ENCODE results near the gene ATP1B3.

ATP1B3 gene

GRCh38 chr3:141851411-141851810 is 25.0 kb upstream of the ATP1B3 start:
- Histone ChIP-seq H3K27me3 (ENCODE audit: insufficient read depth, insufficient read length) (no peaks in the 10 kb centered on the region), H3K4me1 (ENCODE audit: insufficient read depth, insufficient read length) (peaks cover 2% of the 10 kb centered on the region), H3K9me3 (ENCODE audit: insufficient read depth, low read length) (no peaks in the 10 kb centered on the region), H3K4me3 (ENCODE audit: insufficient read length, low read depth) (no peak overlapping the region), H3K9ac (ENCODE audit: insufficient read length, low read depth) (no peak overlapping the region), H3K36me3 (ENCODE audit: insufficient read depth, insufficient read length, low read length) (no peaks in the 10 kb centered on the region)
- no peak for DNase-seq (ENCODE audit: low read depth, low spot score)
- TF ChIP-seq ZNF274 (IDR thresholded peaks at IDR 0.05; ENCODE audit: low read depth, low read length) (no peak), SUZ12 (IDR thresholded peaks at IDR 0.05; ENCODE audit: extremely low read depth, insufficient read depth, insufficient read length) (no peak), YY1 (IDR thresholded peaks at IDR 0.05; ENCODE audit: insufficient read depth, insufficient read length) (no peak)

- no peak overlapping the region for H3K9ac ChIP-seq (ENCODE audit: insufficient read length, low read depth)
- H3K4me1 ChIP-seq (ENCODE audit: insufficient read depth, insufficient read length): peaks cover 2% of the 10 kb centered on the region
- no peak for TF ChIP-seq SUZ12 (IDR thresholded peaks at IDR 0.05; ENCODE audit: extremely low read depth, insufficient read depth, insufficient read length)
- no peak for TF ChIP-seq ZNF274 (IDR thresholded peaks at IDR 0.05; ENCODE audit: low read depth, low read length)
- TF ChIP-seq YY1 (IDR thresholded peaks at IDR 0.05; ENCODE audit: insufficient read depth, insufficient read length): no peak
- no peak for DNase-seq (ENCODE audit: low read depth, low spot score)
- H3K27me3 ChIP-seq (ENCODE audit: insufficient read depth, insufficient read length): no peaks in the 10 kb centered on the region
- H3K36me3 ChIP-seq (ENCODE audit: insufficient read depth, insufficient read length, low read length): no peaks in the 10 kb centered on the region
- H3K9me3 ChIP-seq (ENCODE audit: insufficient read depth, low read length): no peaks in the 10 kb centered on the region
- no peak overlapping the region for H3K4me3 ChIP-seq (ENCODE audit: insufficient read length, low read depth)
Observed at GRCh38 chr3:141853081-141853601, 23.3 kb upstream of the ATP1B3 start.

GRCh38 chr3:141853629-141854168 is 22.7 kb upstream of the ATP1B3 start:
- H3K9ac ChIP-seq (ENCODE audit: insufficient read length, low read depth): no peak overlapping the region
- H3K9me3 ChIP-seq (ENCODE audit: insufficient read depth, low read length): no peaks in the 10 kb centered on the region
- no peaks in the 10 kb centered on the region for H3K36me3 ChIP-seq (ENCODE audit: insufficient read depth, insufficient read length, low read length)
- H3K4me1 ChIP-seq (ENCODE audit: insufficient read depth, insufficient read length): peaks cover 2% of the 10 kb centered on the region
- TF ChIP-seq SUZ12 (IDR thresholded peaks at IDR 0.05; ENCODE audit: extremely low read depth, insufficient read depth, insufficient read length): no peak
- TF ChIP-seq ZNF274 (IDR thresholded peaks at IDR 0.05; ENCODE audit: low read depth, low read length): no peak
- no peak for TF ChIP-seq YY1 (IDR thresholded peaks at IDR 0.05; ENCODE audit: insufficient read depth, insufficient read length)
- DNase-seq (ENCODE audit: low read depth, low spot score): no peak
- no peaks in the 10 kb centered on the region for H3K27me3 ChIP-seq (ENCODE audit: insufficient read depth, insufficient read length)
- no peak overlapping the region for H3K4me3 ChIP-seq (ENCODE audit: insufficient read length, low read depth)

GRCh38 chr3:141854599-141854998 is 21.8 kb upstream of the ATP1B3 start:
- Histone ChIP-seq H3K4me1 (ENCODE audit: insufficient read depth, insufficient read length) (peaks cover 2% of the 10 kb centered on the region), H3K9me3 (ENCODE audit: insufficient read depth, low read length) (no peaks in the 10 kb centered on the region), H3K27me3 (ENCODE audit: insufficient read depth, insufficient read length) (no peaks in the 10 kb centered on the region), H3K9ac (ENCODE audit: insufficient read length, low read depth) (no peak overlapping the region), H3K36me3 (ENCODE audit: insufficient read depth, insufficient read length, low read length) (no peaks in the 10 kb centered on the region), H3K4me3 (ENCODE audit: insufficient read length, low read depth) (no peak overlapping the region)
- TF ChIP-seq ZNF274 (IDR thresholded peaks at IDR 0.05; ENCODE audit: low read depth, low read length) (no peak), SUZ12 (IDR thresholded peaks at IDR 0.05; ENCODE audit: extremely low read depth, insufficient read depth, insufficient read length) (no peak), YY1 (IDR thresholded peaks at IDR 0.05; ENCODE audit: insufficient read depth, insufficient read length) (no peak)
- DNase-seq (ENCODE audit: low read depth, low spot score): no peak

- no peaks in the 10 kb centered on the region for H3K27me3 ChIP-seq (ENCODE audit: insufficient read depth, insufficient read length)
- DNase-seq (ENCODE audit: low read depth, low spot score): no peak
Observed at GRCh38 chr3:141858312-141858711, 18.1 kb upstream of the ATP1B3 start.

GRCh38 chr3:141859651-141860050 is 16.8 kb upstream of the ATP1B3 start:
- TF ChIP-seq SUZ12 (IDR thresholded peaks at IDR 0.05; ENCODE audit: extremely low read depth, insufficient read depth, insufficient read length): no peak
- no peak for TF ChIP-seq ZNF274 (IDR thresholded peaks at IDR 0.05; ENCODE audit: low read depth, low read length)
- no peak for TF ChIP-seq YY1 (IDR thresholded peaks at IDR 0.05; ENCODE audit: insufficient read depth, insufficient read length)
- H3K4me1 ChIP-seq (ENCODE audit: insufficient read depth, insufficient read length): no peaks in the 10 kb centered on the region

More at GRCh38 chr3:141858312-141858711, 18.1 kb upstream of the ATP1B3 start:
- Histone ChIP-seq H3K4me1 (ENCODE audit: insufficient read depth, insufficient read length) (peaks cover 2% of the 10 kb centered on the region), H3K4me3 (ENCODE audit: insufficient read length, low read depth) (no peak overlapping the region), H3K9ac (ENCODE audit: insufficient read length, low read depth) (no peak overlapping the region), H3K9me3 (ENCODE audit: insufficient read depth, low read length) (no peaks in the 10 kb centered on the region), H3K36me3 (ENCODE audit: insufficient read depth, insufficient read length, low read length) (no peaks in the 10 kb centered on the region)
- TF ChIP-seq SUZ12 (IDR thresholded peaks at IDR 0.05; ENCODE audit: extremely low read depth, insufficient read depth, insufficient read length): no peak
- no peak for TF ChIP-seq ZNF274 (IDR thresholded peaks at IDR 0.05; ENCODE audit: low read depth, low read length)
- TF ChIP-seq YY1 (IDR thresholded peaks at IDR 0.05; ENCODE audit: insufficient read depth, insufficient read length): no peak

GRCh38 chr3:141860086-141860669 is 16.3 kb upstream of the ATP1B3 start:
- Histone ChIP-seq H3K9ac (ENCODE audit: insufficient read length, low read depth) (no peak overlapping the region), H3K4me1 (ENCODE audit: insufficient read depth, insufficient read length) (no peaks in the 10 kb centered on the region), H3K9me3 (ENCODE audit: insufficient read depth, low read length) (no peaks in the 10 kb centered on the region), H3K36me3 (ENCODE audit: insufficient read depth, insufficient read length, low read length) (no peaks in the 10 kb centered on the region), H3K4me3 (ENCODE audit: insufficient read length, low read depth) (no peak overlapping the region), H3K27me3 (ENCODE audit: insufficient read depth, insufficient read length) (no peaks in the 10 kb centered on the region)
- TF ChIP-seq ZNF274 (IDR thresholded peaks at IDR 0.05; ENCODE audit: low read depth, low read length) (no peak), YY1 (IDR thresholded peaks at IDR 0.05; ENCODE audit: insufficient read depth, insufficient read length) (no peak), SUZ12 (IDR thresholded peaks at IDR 0.05; ENCODE audit: extremely low read depth, insufficient read depth, insufficient read length) (no peak)
- DNase-seq (ENCODE audit: low read depth, low spot score): no peak

More at GRCh38 chr3:141859651-141860050, 16.8 kb upstream of the ATP1B3 start:
- no peaks in the 10 kb centered on the region for H3K36me3 ChIP-seq (ENCODE audit: insufficient read depth, insufficient read length, low read length)
- no peaks in the 10 kb centered on the region for H3K9me3 ChIP-seq (ENCODE audit: insufficient read depth, low read length)
- no peak overlapping the region for H3K4me3 ChIP-seq (ENCODE audit: insufficient read length, low read depth)
- no peak for DNase-seq (ENCODE audit: low read depth, low spot score)
- H3K27me3 ChIP-seq (ENCODE audit: insufficient read depth, insufficient read length): no peaks in the 10 kb centered on the region
- H3K9ac ChIP-seq (ENCODE audit: insufficient read length, low read depth): no peak overlapping the region
